SK-N-SH (cell line): ENCODE measurements around the gene CHST11. TPM values are rescaled to one million over a fixed set of nuclear protein-coding genes. Genes with fewer than 3 reads are reported as not detected.

Source experiments
- CTCF ChIA-PET: fragments of 300-600, 350-600 bp; formaldehyde crosslinking; extraction: SDS; loops from one replicate; lab custom pipeline; 2021; lab: Yijun Ruan, JAX
- POLR2A ChIA-PET: fragments of 350-600 bp; sonication (Branson Sonifier 250); formaldehyde crosslinking; extraction: SDS; loops from one replicate; lab custom pipeline; 2020; ENCODE audit warnings: antibody characterized with exemption, inconsistent platforms; lab: Yijun Ruan, JAX
- DNase-seq: peaks from one replicate; pipeline ENCODE4 v3.0.0; 2012
- H2AFZ ChIP-seq: fragments of 200-600 bp; sonication (generic); 2 replicates; pipeline ENCODE4 v1.8.1; 2016; ENCODE audit warnings: antibody characterized with exemption, mild to moderate bottlenecking, low read depth
- H3F3A ChIP-seq: fragments of 200-600 bp; sonication (generic); replicated peaks from 2 replicates; pipeline ENCODE3; 2016; ENCODE audit warnings: antibody characterized with exemption, mild to moderate bottlenecking; ENCODE audit not compliant: insufficient read depth
- H3K27ac ChIP-seq, 2 experiments: fragments of 200-500 bp in 1 of 2; fragments of 200-600 bp in 1 of 2; sonication (Bioruptor generic) in 1 of 2; sonication (generic), shearing (Covaris generic) in 1 of 2; 2 replicates each; pipeline versions ENCODE4 v1.5.1 to v1.6.1; 2014 to 2016; ENCODE audit warnings: low read depth in 2 of 2, inconsistent platforms in 1 of 2, low read length in 1 of 2, mild to moderate bottlenecking in 1 of 2, mixed read lengths in 1 of 2
- H3K27me3 ChIP-seq: fragments of 200-600 bp; sonication (generic), shearing (Covaris generic); 2 replicates; pipeline ENCODE4 v1.6.1; 2016; ENCODE audit warnings: mixed run types; ENCODE audit not compliant: insufficient read depth
- H3K36me3 ChIP-seq, 2 experiments: fragments of 200-500 bp in 1 of 2; fragments of 200-600 bp in 1 of 2; sonication (Bioruptor generic) in 1 of 2; sonication (generic) in 1 of 2; replicated peaks in 1 of 2; 2 replicates each; pipeline versions ENCODE3 to v1.5.1; 2014 to 2016; ENCODE audit warnings: low read length in 1 of 2, mild to moderate bottlenecking in 1 of 2; ENCODE audit not compliant: insufficient read depth in 2 of 2, control insufficient read depth in 1 of 2
- H3K4me1 ChIP-seq, 2 experiments: fragments of 200-500 bp in 1 of 2; fragments of 200-600 bp in 1 of 2; sonication (Bioruptor generic) in 1 of 2; sonication (generic), shearing (Covaris generic) in 1 of 2; 2 replicates each; pipeline versions ENCODE4 v1.5.1 to v1.6.1; 2014 to 2016; ENCODE audit warnings: low read depth in 1 of 2, low read length in 1 of 2, mixed run types in 1 of 2; ENCODE audit not compliant: insufficient read depth in 2 of 2, control insufficient read depth in 1 of 2
- H3K4me2 ChIP-seq: fragments of 200-600 bp; sonication (generic), shearing (Covaris generic); 2 replicates; pipeline ENCODE4 v1.6.1; 2017; ENCODE audit warnings: mixed run types
- H3K4me3 ChIP-seq, 2 experiments: fragments of 200-500 bp in 1 of 2; fragments of 200-600 bp in 1 of 2; sonication (Bioruptor generic) in 1 of 2; sonication (generic), shearing (Covaris generic) in 1 of 2; 2 replicates each; pipeline versions ENCODE4 v1.5.1 to v1.8.1; 2014 to 2016; ENCODE audit warnings: low read depth in 2 of 2, inconsistent platforms in 1 of 2, low read length in 1 of 2, mild to moderate bottlenecking in 1 of 2, mixed read lengths in 1 of 2, moderate library complexity in 1 of 2
- H3K79me2 ChIP-seq: fragments of 200-600 bp; sonication (generic); 2 replicates; pipeline ENCODE4 v1.8.1; 2017; ENCODE audit warnings: mild to moderate bottlenecking; ENCODE audit not compliant: insufficient read depth
- H3K9ac ChIP-seq: fragments of 200-600 bp; sonication (generic); 2 replicates; pipeline ENCODE4 v1.6.1; 2017; ENCODE audit warnings: mixed run types
- H3K9me2 ChIP-seq: fragments of 200-600 bp; sonication (generic); 2 replicates; pipeline ENCODE4 v1.6.1; 2017; ENCODE audit warnings: mixed run types
- H3K9me3 ChIP-seq: fragments of 200-600 bp; sonication (generic); 2 replicates; pipeline ENCODE4 v1.6.1; 2017; ENCODE audit warnings: mixed run types, mild to moderate bottlenecking, moderate library complexity
- H4K20me1 ChIP-seq: fragments of 200-600 bp; sonication (generic); 2 replicates; pipeline ENCODE4 v1.6.1; 2017; ENCODE audit warnings: mild to moderate bottlenecking, mixed run types; ENCODE audit not compliant: insufficient read depth
- FOXJ3 ChIP-seq: sonication (generic); formaldehyde crosslinking; IDR thresholded peaks from 2 replicates; pipeline ENCODE4 v1.5.1; 2020; ENCODE audit warnings: mild to moderate bottlenecking, missing genetic modification reagents
- FOXM1 ChIP-seq: IDR thresholded peaks from 2 replicates; pipeline ENCODE4 v1.4.0; 2012; ENCODE audit warnings: low read depth, mild to moderate bottlenecking
- GABPA ChIP-seq: IDR thresholded peaks from 2 replicates; pipeline ENCODE4 v1.4.0; 2012; ENCODE audit warnings: low read depth, mild to moderate bottlenecking
- WGBS: methylation state at CpG from one replicate; pipeline ENCODE4 v1.1.6; 2017; ENCODE audit warnings: low lambda C conversion rate; 5-methylcytosine and 5-hydroxymethylcytosine counted together
- polyA plus RNA-seq, 3 experiments: library from polyadenylated mRNA; depleted of rRNA; stranded (reverse); fragments of >200 nt; gene quantifications; 2 replicates each; pipeline ENCODE4 v1.2.3, GENCODE V29; 2012
- TF ChIP-seq, protein P1 (sequence below): fragments of 150-350 bp; IDR thresholded peaks from 2 replicates; pipeline ENCODE4 v1.6.1; 2016; ENCODE audit warnings: mild to moderate bottlenecking, low read depth, low read length
- TF ChIP-seq, protein P2 (sequence below): IDR thresholded peaks from 2 replicates; pipeline ENCODE4; 2012
- TF ChIP-seq, protein P3 (sequence below): fragments of 150-350 bp; IDR thresholded peaks from 2 replicates; pipeline ENCODE4 v1.6.1; 2017; ENCODE audit warnings: antibody characterized with exemption, low read length, low read depth, borderline replicate concordance

CHST11 gene
- polyA plus RNA-seq, 1 of the 3 experiments (the other 2 are of a cell fraction), result 18.6 TPM

DNA sequence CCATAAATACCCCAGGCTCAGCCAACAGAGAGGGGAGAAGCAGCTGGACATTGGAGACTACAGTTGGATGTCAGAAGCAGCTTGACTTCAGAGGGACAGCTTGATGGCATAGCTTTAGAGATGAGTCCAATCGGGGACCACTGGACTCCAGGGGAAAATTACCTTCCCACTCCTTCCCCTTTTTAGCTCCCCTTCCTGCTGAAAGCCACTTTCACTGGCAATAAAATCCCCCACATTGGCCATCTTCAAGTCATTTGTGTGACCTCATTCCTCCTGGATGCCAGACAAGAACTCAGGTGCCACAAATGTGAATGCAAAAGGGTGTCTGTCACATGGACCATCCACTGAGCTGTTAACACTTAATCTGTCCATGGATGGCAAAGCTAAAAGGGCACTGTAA, 184.2 kb downstream of the CHST11 start:
- Histone ChIP-seq H3K9ac (no peak overlapping the region), H4K20me1 (no peaks in the 10 kb centered on the region), H3K9me3 (no peaks in the 10 kb centered on the region), H3K79me2 (no peaks in the 10 kb centered on the region), H3K4me2 (no peak overlapping the region), H3K9me2 (no peaks in the 10 kb centered on the region)
- ChIA-PET POLR2A (no interaction called here), CTCF (no interaction called here)
- WGBS, result 94% methylated on average over 1 of the region's 1 CpG
- DNase-seq, result no peak
- no peak for TF ChIP-seq FOXJ3 (CRISPR knock-in tag)
- no peak for TF ChIP-seq GABPA
- TF ChIP-seq, protein P1, sequence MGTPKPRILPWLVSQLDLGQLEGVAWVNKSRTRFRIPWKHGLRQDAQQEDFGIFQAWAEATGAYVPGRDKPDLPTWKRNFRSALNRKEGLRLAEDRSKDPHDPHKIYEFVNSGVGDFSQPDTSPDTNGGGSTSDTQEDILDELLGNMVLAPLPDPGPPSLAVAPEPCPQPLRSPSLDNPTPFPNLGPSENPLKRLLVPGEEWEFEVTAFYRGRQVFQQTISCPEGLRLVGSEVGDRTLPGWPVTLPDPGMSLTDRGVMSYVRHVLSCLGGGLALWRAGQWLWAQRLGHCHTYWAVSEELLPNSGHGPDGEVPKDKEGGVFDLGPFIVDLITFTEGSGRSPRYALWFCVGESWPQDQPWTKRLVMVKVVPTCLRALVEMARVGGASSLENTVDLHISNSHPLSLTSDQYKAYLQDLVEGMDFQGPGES, result no peak
- TF ChIP-seq, protein P2, sequence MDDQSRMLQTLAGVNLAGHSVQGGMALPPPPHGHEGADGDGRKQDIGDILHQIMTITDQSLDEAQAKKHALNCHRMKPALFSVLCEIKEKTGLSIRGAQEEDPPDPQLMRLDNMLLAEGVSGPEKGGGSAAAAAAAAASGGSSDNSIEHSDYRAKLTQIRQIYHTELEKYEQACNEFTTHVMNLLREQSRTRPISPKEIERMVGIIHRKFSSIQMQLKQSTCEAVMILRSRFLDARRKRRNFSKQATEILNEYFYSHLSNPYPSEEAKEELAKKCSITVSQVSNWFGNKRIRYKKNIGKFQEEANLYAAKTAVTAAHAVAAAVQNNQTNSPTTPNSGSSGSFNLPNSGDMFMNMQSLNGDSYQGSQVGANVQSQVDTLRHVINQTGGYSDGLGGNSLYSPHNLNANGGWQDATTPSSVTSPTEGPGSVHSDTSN, result no peak
- TF ChIP-seq, all 33 proteins: peak for 0
- Histone ChIP-seq H3K27ac (no peak overlapping the region), H3K27me3 (no peaks in the 10 kb centered on the region), H3K36me3 (no peaks in the 10 kb centered on the region), H3K4me3 (no peak overlapping the region), H3F3A (no peaks in the 10 kb centered on the region), H3K4me1 (peaks cover 0 to 6% of the 10 kb centered on the region in 2 experiments; a peak in 1 of 4 replicates), H2AFZ (no peak overlapping the region)

DNA sequence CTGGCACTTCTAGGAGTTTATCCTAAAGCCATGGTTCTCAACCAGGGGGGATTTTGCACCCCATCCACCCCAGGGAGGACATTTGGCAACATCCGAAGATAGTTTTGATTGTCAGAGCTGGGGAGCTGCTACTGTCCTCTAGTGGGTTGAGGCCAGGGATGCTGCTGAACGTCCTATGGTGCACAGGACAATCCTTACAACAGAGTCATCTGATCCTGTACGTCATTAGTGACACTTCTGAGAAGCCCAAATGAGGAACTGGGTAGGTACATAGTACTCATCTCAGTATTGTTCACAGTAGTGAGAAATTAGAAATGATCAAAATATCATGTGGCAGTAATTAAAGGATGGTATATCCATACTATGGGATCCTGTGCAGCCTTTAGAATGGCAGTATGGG, 185.1 kb downstream of the CHST11 start:
- Histone ChIP-seq H3K27me3 (no peaks in the 10 kb centered on the region), H3K9me2 (no peaks in the 10 kb centered on the region), H4K20me1 (no peaks in the 10 kb centered on the region), H3K4me1 (peaks cover 0 to 6% of the 10 kb centered on the region in 2 experiments; a peak in 1 of 4 replicates), H3K9ac (no peak overlapping the region), H3K9me3 (no peaks in the 10 kb centered on the region), H3F3A (no peaks in the 10 kb centered on the region), H2AFZ (no peak overlapping the region), H3K36me3 (no peaks in the 10 kb centered on the region), H3K27ac (no peak overlapping the region), H3K79me2 (no peaks in the 10 kb centered on the region), H3K4me2 (no peak overlapping the region), H3K4me3 (no peak overlapping the region)
- POLR2A ChIA-PET, result no interaction called here
- TF ChIP-seq, protein P3, sequence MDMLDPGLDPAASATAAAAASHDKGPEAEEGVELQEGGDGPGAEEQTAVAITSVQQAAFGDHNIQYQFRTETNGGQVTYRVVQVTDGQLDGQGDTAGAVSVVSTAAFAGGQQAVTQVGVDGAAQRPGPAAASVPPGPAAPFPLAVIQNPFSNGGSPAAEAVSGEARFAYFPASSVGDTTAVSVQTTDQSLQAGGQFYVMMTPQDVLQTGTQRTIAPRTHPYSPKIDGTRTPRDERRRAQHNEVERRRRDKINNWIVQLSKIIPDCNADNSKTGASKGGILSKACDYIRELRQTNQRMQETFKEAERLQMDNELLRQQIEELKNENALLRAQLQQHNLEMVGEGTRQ, result no peak
- no peak for TF ChIP-seq FOXM1
- 72% methylated on average over 3 of the region's 3 CpGs for WGBS
- CTCF ChIA-PET, result no interaction called here
- no peak for DNase-seq
